MG63 (cell line): ENCODE measurements around the gene C1QTNF6. TPM values are rescaled to one million over a fixed set of nuclear protein-coding genes. Genes with fewer than 3 reads are reported as not detected.
A peak's percentile ranks its signal among the peaks of the same experiment; 100 is the strongest.

Source experiments
- DNase-seq: peaks from one replicate; pipeline ENCODE4 v3.0.0-alpha.2; 2020
- H3K27me3 ChIP-seq: fragments of 250-450 bp; sonication (Bioruptor Pico); 2 replicates; pipeline ENCODE4 v1.5.1; 2020; ENCODE audit warnings: mild to moderate bottlenecking, moderate library complexity
- H3K36me3 ChIP-seq: fragments of 250-450 bp; sonication (Bioruptor Pico); 2 replicates; pipeline ENCODE4 v1.5.1; 2020; ENCODE audit warnings: mild to moderate bottlenecking, moderate library complexity
- H3K4me3 ChIP-seq: fragments of 250-450 bp; sonication (Bioruptor Pico); 2 replicates; pipeline ENCODE4 v1.5.1; 2020; ENCODE audit warnings: mild to moderate bottlenecking, moderate library complexity
- H3K9me3 ChIP-seq: fragments of 250-450 bp; sonication (Bioruptor Pico); 2 replicates; pipeline ENCODE4 v1.5.1; 2020; ENCODE audit warnings: mild to moderate bottlenecking, moderate library complexity
- total RNA-seq: library from RNA; depleted of rRNA; stranded (reverse); fragments of >200 nt; shearing (Covaris generic); gene quantifications from 2 replicates; pipeline ENCODE4 v1.2.3, GENCODE V29; 2014; ENCODE audit warnings: low replicate concordance

The C1QTNF6 gene
- total RNA-seq, 1 experiment from 2014 or later = 3.9 TPM

DNA sequence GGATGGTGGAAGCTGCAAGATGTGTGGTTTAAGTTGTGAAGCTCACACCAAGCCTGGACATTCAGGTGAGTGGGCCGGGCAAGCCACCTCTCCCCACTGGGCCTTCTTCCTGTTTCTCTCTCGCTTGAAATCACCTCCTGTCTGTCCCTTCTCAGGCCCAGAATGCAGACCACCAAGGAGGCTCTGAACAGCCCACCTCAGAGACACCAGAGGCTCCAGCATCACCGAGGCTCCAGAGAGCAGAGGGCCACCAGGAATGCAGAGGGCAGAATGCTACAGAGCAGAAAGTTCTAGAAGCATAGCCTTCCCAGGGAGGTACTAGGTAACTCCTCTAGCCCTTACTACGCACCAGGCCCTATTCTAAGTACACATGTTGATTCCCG is 23.6 kb downstream of the C1QTNF6 start:
- H3K27me3 ChIP-seq = no peaks in the 10 kb centered on the region
- H3K9me3 ChIP-seq = no peaks in the 10 kb centered on the region
- no peak for DNase-seq
- H3K4me3 ChIP-seq = no peak overlapping the region
- no peaks in the 10 kb centered on the region for H3K36me3 ChIP-seq

DNA sequence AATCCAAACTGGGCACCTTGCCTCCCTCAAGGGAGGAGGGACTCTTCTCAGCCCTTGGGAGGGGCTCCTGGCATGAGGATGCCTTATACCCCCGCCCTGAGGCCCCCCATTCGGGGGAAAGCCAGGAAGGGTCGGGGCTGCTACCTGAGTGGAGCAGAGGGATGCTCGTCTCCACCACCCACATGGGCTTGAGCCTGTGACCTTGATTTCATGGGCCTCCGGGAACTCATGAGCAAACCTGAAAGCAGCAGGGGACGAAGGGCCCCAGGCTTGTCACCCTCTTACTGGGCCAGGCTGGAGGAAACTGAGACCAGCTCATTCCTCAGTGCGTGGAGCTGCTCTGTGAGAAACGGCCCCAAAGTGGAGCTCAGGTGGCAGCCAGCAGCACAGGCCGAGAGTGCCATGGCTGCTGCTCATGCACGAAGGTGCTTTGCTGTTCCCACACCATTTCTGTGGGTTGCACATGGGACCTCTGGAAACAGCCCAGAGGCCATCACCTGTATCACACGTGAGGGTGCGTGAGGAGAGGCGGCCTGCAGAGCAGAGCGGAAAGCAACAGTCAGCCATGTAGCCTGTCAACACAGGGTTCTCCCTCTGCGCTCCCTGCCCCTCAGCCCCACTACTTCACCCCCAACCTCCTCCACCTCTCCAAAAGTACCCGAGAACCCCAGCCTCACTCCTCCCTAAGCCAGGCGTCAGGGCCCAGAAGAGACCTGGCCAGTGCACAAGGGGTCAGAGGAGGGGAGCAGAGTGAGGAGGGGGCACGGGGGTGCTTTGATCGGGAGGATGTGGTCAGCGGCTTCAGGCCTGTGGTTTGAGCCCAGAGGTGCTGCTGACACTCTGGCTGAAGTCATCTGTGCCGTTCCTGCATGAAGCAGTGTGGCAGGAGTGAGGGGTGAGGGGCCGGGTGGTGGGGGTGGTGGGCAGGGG is 24.2 kb downstream of the C1QTNF6 start:
- H3K9me3 ChIP-seq = no peaks in the 10 kb centered on the region
- no peaks in the 10 kb centered on the region for H3K36me3 ChIP-seq
- H3K27me3 ChIP-seq = no peaks in the 10 kb centered on the region
- H3K4me3 ChIP-seq = no peak overlapping the region
- DNase-seq = no peak

DNA sequence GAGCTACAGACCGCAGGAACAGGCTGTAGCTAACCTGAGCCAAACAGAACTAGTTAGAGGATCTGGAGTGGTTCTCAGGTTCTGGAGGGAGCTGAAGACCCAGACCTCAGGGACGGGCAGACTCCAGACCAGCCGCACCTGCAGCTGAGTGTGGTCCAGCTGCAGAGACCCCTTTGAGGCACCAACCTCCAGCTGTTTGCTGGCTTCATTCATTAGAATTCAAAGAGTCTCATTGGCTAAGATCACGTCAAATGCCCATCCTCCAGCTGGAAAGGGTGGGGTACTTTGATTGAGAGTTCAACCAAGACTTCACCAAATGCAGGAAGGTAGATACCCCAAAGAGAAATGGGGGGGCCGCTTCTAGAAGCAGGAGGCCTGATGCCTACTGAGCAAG is 25.0 kb downstream of the C1QTNF6 start:
- Histone ChIP-seq H3K36me3 (no peaks in the 10 kb centered on the region), H3K27me3 (no peaks in the 10 kb centered on the region), H3K4me3 (no peak overlapping the region), H3K9me3 (no peaks in the 10 kb centered on the region)
- DNase-seq = no peak

DNA sequence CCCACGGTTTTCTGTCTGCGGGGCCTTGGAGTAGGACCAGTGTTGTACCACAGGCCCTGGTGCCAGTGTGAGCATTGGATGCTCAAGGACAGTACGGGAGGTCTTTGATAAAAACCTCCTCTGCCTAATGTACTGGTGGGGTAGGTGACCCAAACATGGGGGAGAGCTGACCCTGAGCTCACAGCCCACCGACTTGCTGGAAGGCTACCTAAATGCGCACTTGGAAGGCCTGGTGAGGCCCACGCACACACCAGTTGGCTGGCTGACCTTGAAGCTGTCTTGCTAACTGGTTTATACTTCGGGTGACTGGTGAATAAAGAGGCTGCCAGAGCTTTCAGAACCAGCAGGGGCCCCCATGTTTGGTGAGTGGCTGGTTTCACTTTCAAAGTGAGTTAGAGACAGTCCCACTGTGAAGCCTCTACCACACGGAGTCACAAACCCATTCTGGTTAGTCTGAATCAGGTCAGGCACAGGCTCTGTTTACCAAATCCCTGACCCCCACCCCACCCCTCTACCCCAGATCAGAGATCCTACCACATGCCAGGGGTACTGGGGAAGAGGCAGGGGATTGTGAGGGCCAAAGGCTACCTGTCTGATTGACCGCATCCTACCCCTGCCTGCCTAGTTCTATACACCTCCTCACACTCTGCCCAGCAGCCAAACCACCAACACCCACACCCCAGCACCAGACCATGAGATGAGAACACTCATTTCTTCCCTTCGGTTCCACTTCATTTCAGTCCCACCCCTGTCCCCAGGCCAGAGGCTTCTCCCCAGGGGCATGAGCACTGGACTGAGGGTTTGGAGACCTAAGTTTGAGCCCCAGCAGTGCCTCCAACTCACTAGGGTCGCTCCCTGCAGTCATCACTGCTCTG is 25.6 kb downstream of the C1QTNF6 start:
- Histone ChIP-seq H3K36me3 (no peaks in the 10 kb centered on the region), H3K9me3 (no peaks in the 10 kb centered on the region), H3K27me3 (no peaks in the 10 kb centered on the region), H3K4me3 (no peak overlapping the region)
- DNase-seq = no peak

DNA sequence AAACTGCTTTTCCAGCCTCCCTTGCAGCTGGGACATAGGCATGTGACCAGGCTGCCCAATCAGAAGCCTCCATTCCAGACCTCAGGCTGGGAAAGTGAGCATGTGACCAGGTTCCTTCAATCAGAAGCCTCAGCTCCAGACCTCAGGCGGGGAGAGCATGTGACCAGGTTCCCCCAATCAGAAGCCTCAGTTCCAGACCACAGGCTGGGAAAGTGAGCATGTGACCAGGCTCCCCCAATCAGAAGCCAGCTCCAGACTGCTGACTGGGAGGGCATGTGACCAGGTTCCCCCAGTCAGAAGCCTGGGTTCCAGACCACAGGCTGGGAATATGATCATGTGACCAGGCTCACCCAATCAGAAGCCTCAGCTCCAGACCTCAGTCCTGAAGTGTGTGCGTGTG is 26.6 kb downstream of the C1QTNF6 start:
- Histone ChIP-seq H3K4me3 (no peak overlapping the region), H3K36me3 (no peaks in the 10 kb centered on the region), H3K27me3 (no peaks in the 10 kb centered on the region), H3K9me3 (no peaks in the 10 kb centered on the region)
- DNase-seq = peak; percentile 32

DNA sequence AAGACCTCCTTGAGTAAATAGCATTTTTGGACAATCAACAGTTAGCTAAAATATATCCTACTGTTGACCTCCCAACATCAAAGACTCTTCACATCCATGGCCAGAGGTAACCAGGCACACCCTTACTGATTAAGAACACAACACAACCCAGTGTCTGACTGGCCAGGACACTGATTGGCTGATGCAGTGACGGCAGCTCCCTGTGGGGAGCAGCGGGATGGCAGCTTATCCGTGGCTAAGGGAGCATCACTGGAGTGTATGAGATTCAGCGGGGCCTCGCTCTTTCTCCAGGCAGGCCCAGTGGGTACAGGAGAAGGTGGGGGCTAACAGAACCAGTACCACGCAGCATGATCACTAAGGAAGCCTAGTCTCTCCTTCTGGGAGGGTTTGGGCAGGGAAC is 28.0 kb downstream of the C1QTNF6 start:
- Histone ChIP-seq H3K9me3 (no peaks in the 10 kb centered on the region), H3K27me3 (no peaks in the 10 kb centered on the region), H3K4me3 (no peak overlapping the region), H3K36me3 (no peaks in the 10 kb centered on the region)
- no peak for DNase-seq

DNA sequence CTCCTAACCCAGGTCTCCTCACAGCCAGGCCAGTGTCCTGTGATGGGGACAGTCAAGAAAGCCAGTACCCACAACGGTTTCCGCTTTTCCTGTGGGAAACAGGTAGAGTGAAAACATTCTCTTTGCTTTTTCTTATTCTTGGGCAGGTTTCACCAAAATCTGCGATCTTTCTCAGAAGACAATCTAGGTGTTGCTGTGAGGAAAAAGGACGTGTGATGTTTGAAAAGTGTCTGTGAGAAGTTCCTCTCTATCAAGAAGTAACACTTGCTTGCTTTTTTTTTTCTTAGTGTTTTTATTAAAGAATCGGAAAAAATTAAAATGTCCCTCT is 29.1 kb downstream of the C1QTNF6 start:
- no peak overlapping the region for H3K4me3 ChIP-seq
- DNase-seq = no peak
- no peaks in the 10 kb centered on the region for H3K27me3 ChIP-seq
- H3K9me3 ChIP-seq = no peaks in the 10 kb centered on the region
- no peaks in the 10 kb centered on the region for H3K36me3 ChIP-seq

DNA sequence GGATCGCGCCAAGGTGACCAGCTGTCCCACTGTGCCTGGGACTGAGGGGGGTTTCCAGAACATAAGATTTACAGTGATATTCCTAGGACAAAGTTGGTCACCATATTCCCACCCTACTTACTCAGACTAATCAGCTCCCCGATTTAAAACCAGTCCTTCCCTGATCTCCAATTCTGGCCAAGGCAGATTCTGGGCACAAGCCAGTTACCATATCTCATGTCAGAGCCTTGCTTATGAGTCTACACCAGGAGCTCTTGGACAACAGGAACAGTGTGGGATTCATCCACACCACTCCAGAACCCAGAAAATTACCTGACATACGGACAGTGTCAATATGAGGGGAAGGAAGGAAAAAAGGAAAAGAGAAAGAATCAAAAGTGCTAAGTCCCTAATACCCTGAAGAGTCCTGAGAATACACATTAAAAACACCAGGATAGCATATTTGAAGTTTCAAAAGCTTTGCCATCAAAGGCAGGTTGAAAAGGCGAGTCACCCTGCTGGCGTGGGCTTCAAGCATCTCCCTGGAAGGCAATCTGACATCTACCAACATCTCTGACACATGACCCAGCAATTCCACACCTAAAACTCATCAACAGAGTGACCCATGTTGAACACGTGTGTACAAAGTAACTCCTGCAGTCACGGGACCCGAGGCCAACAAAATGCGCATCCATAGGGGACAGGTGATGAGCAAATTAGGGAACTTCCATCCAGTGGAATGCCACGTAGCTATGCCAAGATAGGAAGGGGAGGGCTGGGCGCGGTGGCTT is 30.3 kb downstream of the C1QTNF6 start:
- no peaks in the 10 kb centered on the region for H3K9me3 ChIP-seq
- DNase-seq = peak; percentile 50
- no peaks in the 10 kb centered on the region for H3K27me3 ChIP-seq
- H3K4me3 ChIP-seq = no peak overlapping the region
- no peaks in the 10 kb centered on the region for H3K36me3 ChIP-seq

DNA sequence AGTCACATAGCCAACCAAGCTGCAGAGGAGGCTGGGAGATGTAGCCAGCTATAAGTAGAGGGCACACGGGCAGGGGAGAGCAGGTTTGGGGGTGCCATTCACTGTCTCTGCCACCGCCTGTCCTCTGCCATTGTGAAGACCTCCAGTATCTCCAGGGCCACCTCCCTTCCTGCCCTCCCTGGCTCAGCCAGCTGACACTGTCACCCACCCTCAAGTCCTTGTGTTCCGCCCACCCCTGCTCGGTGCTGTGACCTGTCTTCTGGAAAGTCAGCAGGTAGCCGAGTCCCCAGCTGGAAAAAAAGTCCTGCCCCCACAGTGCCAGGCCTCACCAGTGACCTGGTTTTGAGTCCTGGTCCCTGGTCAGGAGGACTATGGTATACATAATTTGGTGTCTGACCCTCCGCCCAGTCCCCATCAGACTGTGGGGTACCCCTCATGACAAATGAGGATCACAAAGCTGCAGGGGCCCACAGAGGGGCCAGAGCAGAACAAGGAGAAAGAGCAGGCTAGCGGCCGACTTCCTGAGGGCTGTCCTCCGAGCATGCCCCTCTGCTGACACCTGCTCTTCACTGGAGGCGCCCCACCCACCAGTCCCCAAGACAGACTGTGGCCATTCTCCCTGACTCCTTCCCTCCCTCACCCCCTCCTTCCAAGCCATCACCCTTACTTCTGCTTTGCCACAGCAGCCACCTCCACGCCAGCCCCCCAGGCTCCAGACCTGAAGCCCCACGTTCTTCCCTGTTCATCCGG is 31.2 kb downstream of the C1QTNF6 start:
- H3K27me3 ChIP-seq = no peaks in the 10 kb centered on the region
- no peak for DNase-seq
- no peaks in the 10 kb centered on the region for H3K9me3 ChIP-seq
- H3K36me3 ChIP-seq = no peaks in the 10 kb centered on the region
- H3K4me3 ChIP-seq = no peak overlapping the region

DNA sequence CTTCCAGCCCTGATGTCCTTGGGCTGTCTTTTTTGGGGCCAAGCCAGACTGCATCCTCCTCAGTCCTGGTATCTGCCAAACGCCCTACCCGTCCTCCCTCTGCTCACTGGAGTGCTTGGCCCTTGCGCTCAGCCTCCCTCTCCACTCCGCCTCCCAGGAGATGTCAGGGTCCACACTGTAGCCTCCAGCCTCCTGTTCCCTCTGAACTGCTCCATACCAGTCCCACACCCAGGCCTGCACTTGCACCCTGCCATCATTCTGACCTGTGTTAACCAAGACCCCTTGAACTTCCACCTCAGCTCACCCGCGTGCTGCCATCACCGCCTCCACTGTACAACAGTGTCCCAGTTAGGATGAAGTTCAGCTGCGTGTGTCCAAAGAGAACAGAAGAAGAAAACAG is 32.1 kb downstream of the C1QTNF6 start:
- Histone ChIP-seq H3K27me3 (no peaks in the 10 kb centered on the region), H3K9me3 (no peaks in the 10 kb centered on the region), H3K4me3 (no peak overlapping the region), H3K36me3 (no peaks in the 10 kb centered on the region)
- DNase-seq = no peak

DNA sequence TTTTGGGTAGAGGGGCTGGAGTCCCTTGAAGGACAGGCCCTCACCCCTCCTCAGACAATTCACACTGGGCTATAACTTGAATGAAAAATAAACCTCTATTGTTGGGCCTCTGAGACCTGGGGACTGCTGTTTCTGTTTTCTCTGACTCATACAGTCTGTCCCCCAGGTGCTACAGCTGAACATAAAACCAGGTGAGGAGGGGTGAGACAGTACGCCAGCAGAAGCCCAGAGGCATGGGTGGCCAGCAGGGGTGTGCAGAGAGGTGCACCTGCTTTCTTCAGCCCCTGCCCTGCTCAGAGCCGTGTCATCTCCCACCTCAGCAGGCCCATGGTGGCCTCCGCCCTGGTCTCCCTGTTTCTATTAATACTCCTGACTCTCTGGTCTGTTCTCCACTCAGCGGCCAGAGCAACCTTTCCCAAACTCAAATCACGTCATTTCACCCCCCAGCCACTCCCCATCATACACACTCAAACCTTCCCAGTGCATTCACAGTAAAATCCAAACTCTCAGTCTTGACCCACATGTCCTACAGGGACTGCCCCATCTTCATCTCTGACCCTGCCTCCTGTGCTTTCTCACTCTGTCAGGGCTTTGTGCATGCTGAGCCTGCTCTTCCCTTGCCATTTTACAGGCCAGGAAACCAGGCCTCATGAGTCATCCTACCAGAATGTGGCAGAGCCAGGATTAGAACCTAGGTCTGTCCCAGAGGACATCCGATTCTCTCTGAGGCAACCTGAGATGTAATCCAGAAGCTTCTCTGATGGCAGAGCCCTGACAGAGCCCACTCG is 32.9 kb downstream of the C1QTNF6 start:
- H3K4me3 ChIP-seq = no peak overlapping the region
- no peaks in the 10 kb centered on the region for H3K9me3 ChIP-seq
- H3K27me3 ChIP-seq = no peaks in the 10 kb centered on the region
- no peaks in the 10 kb centered on the region for H3K36me3 ChIP-seq
- no peak for DNase-seq

DNA sequence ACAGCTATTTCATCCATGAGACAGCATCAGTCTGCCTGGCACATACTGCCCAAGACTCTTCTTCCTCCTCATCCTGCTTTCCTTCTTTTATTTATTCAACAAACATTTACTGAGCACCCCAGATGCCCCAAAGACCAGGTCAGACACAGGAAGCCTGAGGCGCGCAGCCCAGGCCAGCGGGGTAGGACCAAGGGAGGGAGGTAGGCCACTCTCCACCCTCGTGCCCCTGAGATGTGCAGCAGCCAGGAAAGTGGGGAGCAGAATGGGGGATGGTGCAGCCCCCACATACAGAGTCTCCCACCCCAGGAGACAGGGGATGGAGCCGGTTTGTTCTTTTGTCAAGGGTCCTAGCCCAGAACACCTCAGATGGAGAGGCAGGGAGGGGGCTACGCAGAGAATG is 34.1 kb downstream of the C1QTNF6 start:
- no peak for DNase-seq

DNA sequence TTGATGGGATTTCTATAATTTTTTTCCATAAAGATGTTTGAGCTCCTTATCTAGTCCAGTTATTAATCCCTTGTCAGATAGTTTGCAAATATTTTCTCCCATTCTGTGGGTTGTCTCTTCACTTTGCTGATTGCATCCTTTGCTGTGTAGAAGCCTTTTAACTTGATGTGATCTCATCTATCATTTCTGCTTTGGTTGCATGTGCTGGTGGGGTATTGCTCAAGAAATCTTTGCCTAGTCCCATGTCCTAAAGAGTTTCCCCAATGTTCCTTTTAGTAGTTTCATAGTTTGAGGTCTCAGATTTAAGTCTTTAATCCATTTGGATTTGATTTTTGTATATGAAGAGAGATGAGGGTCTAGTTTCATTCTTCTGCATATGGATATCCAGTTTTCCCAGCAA is 36.6 kb downstream of the C1QTNF6 start:
- H3K9me3 ChIP-seq = no peaks in the 10 kb centered on the region
- no peak overlapping the region for H3K4me3 ChIP-seq
- no peaks in the 10 kb centered on the region for H3K27me3 ChIP-seq
- no peak for DNase-seq
- no peaks in the 10 kb centered on the region for H3K36me3 ChIP-seq

More for the DNA sequence above, 34.1 kb downstream of the C1QTNF6 start:
- no peaks in the 10 kb centered on the region for H3K27me3 ChIP-seq
- no peak overlapping the region for H3K4me3 ChIP-seq
- H3K36me3 ChIP-seq = no peaks in the 10 kb centered on the region
- no peaks in the 10 kb centered on the region for H3K9me3 ChIP-seq

DNA sequence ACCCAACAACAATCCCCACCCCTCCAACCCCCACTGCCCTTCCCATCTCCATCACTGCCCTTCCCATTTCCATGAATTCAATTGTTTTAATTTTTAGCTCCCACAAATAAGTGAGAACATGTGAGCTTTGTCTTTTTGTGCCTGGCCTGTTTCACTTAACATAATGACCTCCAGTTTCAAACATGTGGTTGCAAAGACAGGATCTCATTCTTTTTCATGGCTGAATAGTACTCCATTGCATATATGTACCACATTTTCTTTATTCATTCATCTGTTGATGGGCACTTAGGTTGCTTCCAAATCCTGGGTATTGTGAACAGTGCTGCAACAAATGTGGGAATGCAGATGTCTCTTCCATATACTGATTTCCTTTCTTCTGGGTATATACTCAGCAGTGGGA is 37.3 kb downstream of the C1QTNF6 start:
- Histone ChIP-seq H3K4me3 (no peak overlapping the region), H3K27me3 (no peaks in the 10 kb centered on the region), H3K36me3 (no peaks in the 10 kb centered on the region), H3K9me3 (no peaks in the 10 kb centered on the region)
- DNase-seq = no peak

DNA sequence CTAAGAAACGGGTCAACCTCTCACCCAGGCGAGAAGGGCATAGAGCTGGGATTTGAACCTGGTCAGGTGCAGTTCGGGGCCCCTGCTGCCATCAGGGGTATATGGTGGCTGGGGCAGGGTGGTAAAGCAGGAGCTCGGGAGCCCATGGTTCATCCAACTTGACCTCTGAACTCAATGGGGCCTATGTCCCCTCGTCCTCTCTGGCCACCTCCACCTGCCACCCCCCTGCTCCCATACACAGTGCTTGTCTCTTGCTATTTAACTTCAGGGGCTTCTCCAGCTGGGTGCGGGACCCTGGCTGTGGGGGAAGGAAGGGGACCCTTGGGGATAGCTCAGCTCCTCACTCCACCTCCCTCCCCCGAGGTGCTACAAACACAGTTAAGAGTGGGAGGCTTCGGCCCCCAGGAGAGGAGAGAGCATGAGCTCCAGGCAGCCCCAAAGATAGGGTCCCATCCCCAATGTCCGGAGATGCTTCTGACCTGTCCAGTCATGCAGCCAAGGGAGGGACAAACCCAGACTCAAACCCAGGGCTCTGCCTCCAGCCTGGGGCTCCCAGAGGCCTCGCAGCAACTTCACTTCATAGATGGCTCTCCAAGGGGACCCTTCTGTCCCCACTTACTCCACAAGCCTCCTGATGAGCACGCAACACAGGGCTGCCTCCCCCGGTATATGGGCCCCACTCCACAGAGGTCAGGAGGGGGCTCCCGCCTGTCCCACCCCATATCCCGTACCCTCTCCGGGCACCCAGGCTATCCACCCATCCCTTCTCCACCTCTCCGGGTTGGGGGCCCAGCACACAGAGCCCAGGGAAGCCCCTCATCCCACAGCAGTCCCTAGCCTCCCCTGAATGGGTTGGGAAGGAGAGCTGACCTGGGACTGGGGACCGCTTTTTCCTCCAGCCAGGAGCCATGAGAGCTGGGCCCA is 39.0 kb downstream of the C1QTNF6 start:
- no peak for DNase-seq
- Histone ChIP-seq H3K36me3 (no peaks in the 10 kb centered on the region), H3K9me3 (no peaks in the 10 kb centered on the region), H3K4me3 (no peak overlapping the region), H3K27me3 (no peaks in the 10 kb centered on the region)
